ENCODE results near the gene FCHO1. TPM values are rescaled to one million over a fixed set of nuclear protein-coding genes. Genes with fewer than 3 reads are reported as not detected.

Gene FCHO1
- total RNA-seq, 8 experiments from 2014 or later = 2.7 to 16.8 (median 11.9) TPM

- Histone ChIP-seq H3K4me3 (no peak overlapping the region), H3K4me1 (replicated peaks in 1 of 2) (peaks cover 2 to 7% of the 10 kb centered on the region in 2 donors), H3K27ac (no peak overlapping the region)
- in situ Hi-C loops (cut with MboI; ENCODE audit: low pct_unique_long_range_greater_than_20kb in 2 of 9, low sequenced_read_pairs in 9 of 9, unreplicated experiment in 9 of 9) = no loop called here
- no peak for ATAC-seq (replicated peaks in 6 of 8)
- 60 to 100% (median 82%) methylated on average over 1 to 2 of the region's 2 CpGs; no CpG with 5 or more reads in 4 of the 10 experiments for WGBS, 10 experiments
These were observed 9.8 kb upstream of the FCHO1 start for GRCh38 chr19:17741456-17741855.

- in situ Hi-C loops (cut with MboI; ENCODE audit: low pct_unique_long_range_greater_than_20kb in 2 of 9, low sequenced_read_pairs in 9 of 9, unreplicated experiment in 9 of 9) = no loop called here
- Histone ChIP-seq H3K4me1 (replicated peaks in 1 of 2) (peaks cover 5 to 6% of the 10 kb centered on the region in 2 donors), H3K4me3 (no peak overlapping the region), H3K27ac (no peak overlapping the region)
- peak in 3 of 8 experiments; percentile 72 to 77 (median 73) for ATAC-seq (replicated peaks in 6 of 8)
- 0 to 84% (median 17%) methylated on average over 2 to 4 of the region's 6 CpGs; no CpG with 5 or more reads in 6 of the 10 experiments for WGBS, 10 experiments
These were observed 7.2 kb upstream of the FCHO1 start for GRCh38 chr19:17743874-17744580.

- in situ Hi-C loops (cut with MboI; ENCODE audit: low pct_unique_long_range_greater_than_20kb in 2 of 9, low sequenced_read_pairs in 9 of 9, unreplicated experiment in 9 of 9) = no loop called here
- H3K4me1 ChIP-seq (replicated peaks in 1 of 2) = peaks cover 0 to 3% of the 10 kb centered on the region in 2 donors
- WGBS, 10 experiments = 3 to 100% (median 5%) methylated on average over 1 to 11 of the region's 75 CpGs; no CpG with 5 or more reads in 7 of the 10 experiments
- no peak overlapping the region for H3K27ac ChIP-seq
- H3K4me3 ChIP-seq = peak overlapping the region; percentile 57 to 90 (median 79)
- ATAC-seq (replicated peaks in 6 of 8) = peak; percentile 67 to 99 (median 98)
These were observed 3.8 kb upstream of the FCHO1 start for GRCh38 chr19:17747205-17748098.

GRCh38 chr19:17748884-17749638 lies 2.2 kb upstream of the FCHO1 start:
- in situ Hi-C loops (cut with MboI; ENCODE audit: low pct_unique_long_range_greater_than_20kb in 2 of 9, low sequenced_read_pairs in 9 of 9, unreplicated experiment in 9 of 9) = no loop called here
- ATAC-seq (replicated peaks in 6 of 8) = no peak
- 0 to 88% (median 72%) methylated on average over 1 to 3 of the region's 6 CpGs; no CpG with 5 or more reads in 5 of the 10 experiments for WGBS, 10 experiments
- H3K27ac ChIP-seq = no peak overlapping the region
- H3K4me3 ChIP-seq = peak overlapping the region in 1 of 5 donors; percentile 90
- peaks cover 9% of the 10 kb centered on the region in 2 donors for H3K4me1 ChIP-seq (replicated peaks in 1 of 2)

GRCh38 chr19:17749912-17750317 lies 1.4 kb upstream of the FCHO1 start:
- Histone ChIP-seq H3K27ac (no peak overlapping the region), H3K4me1 (replicated peaks in 1 of 2) (peaks cover 17% of the 10 kb centered on the region in 2 donors), H3K4me3 (no peak overlapping the region)
- in situ Hi-C loops (cut with MboI; ENCODE audit: low pct_unique_long_range_greater_than_20kb in 2 of 9, low sequenced_read_pairs in 9 of 9, unreplicated experiment in 9 of 9) = no loop called here
- WGBS, 10 experiments = 0 to 100% (median 28%) methylated on average over 1 to 2 of the region's 8 CpGs; no CpG with 5 or more reads in 4 of the 10 experiments
- ATAC-seq (replicated peaks in 6 of 8) = no peak

- in situ Hi-C loops (cut with MboI; ENCODE audit: low pct_unique_long_range_greater_than_20kb in 2 of 9, low sequenced_read_pairs in 9 of 9, unreplicated experiment in 9 of 9) = no loop called here
- WGBS, 10 experiments = 27% methylated on average over 2 of the region's 2 CpGs; no CpG with 5 or more reads in 9 of the 10 experiments
- peaks cover 30 to 35% of the 10 kb centered on the region in 2 donors for H3K4me1 ChIP-seq (replicated peaks in 1 of 2)
- ATAC-seq (replicated peaks in 6 of 8) = no peak
- H3K27ac ChIP-seq = no peak overlapping the region
- H3K4me3 ChIP-seq = no peak overlapping the region
These were observed 616 bp downstream of the FCHO1 start for GRCh38 chr19:17751912-17752273.

GRCh38 chr19:17752865-17753639 lies 1.8 kb downstream of the FCHO1 start:
- peaks cover 30 to 35% of the 10 kb centered on the region in 2 donors for H3K4me1 ChIP-seq (replicated peaks in 1 of 2)
- H3K27ac ChIP-seq = no peak overlapping the region
- in situ Hi-C loops (cut with MboI; ENCODE audit: low pct_unique_long_range_greater_than_20kb in 2 of 9, low sequenced_read_pairs in 9 of 9, unreplicated experiment in 9 of 9) = no loop called here
- no peak for ATAC-seq (replicated peaks in 6 of 8)
- H3K4me3 ChIP-seq = no peak overlapping the region
- 52 to 100% (median 78%) methylated on average over 2 to 5 of the region's 7 CpGs; no CpG with 5 or more reads in 4 of the 10 experiments for WGBS, 10 experiments

GRCh38 chr19:17753976-17754375 lies 2.7 kb downstream of the FCHO1 start:
- in situ Hi-C loops (cut with MboI; ENCODE audit: low pct_unique_long_range_greater_than_20kb in 2 of 9, low sequenced_read_pairs in 9 of 9, unreplicated experiment in 9 of 9) = no loop called here
- Histone ChIP-seq H3K4me1 (replicated peaks in 1 of 2) (peaks cover 27 to 35% of the 10 kb centered on the region in 2 donors), H3K4me3 (no peak overlapping the region), H3K27ac (peak overlapping the region; percentile 5 to 29)
- WGBS, 10 experiments = 0 to 72% (median 17%) methylated on average over 1 to 4 of the region's 9 CpGs; no CpG with 5 or more reads in 5 of the 10 experiments
- peak; percentile 47 to 79 (median 76) for ATAC-seq (replicated peaks in 6 of 8)

GRCh38 chr19:17754634-17755442 lies 3.6 kb downstream of the FCHO1 start:
- 20 to 100% (median 80%) methylated on average over 1 of the region's 5 CpGs; no CpG with 5 or more reads in 6 of the 10 experiments for WGBS, 10 experiments
- no peak for ATAC-seq (replicated peaks in 6 of 8)
- Histone ChIP-seq H3K4me1 (replicated peaks in 1 of 2) (peaks cover 27 to 35% of the 10 kb centered on the region in 2 donors), H3K4me3 (no peak overlapping the region), H3K27ac (peak overlapping the region; percentile 46 to 61)
- in situ Hi-C loops (cut with MboI; ENCODE audit: low pct_unique_long_range_greater_than_20kb in 2 of 9, low sequenced_read_pairs in 9 of 9, unreplicated experiment in 9 of 9) = no loop called here

GRCh38 chr19:17755443-17755890 lies 4.2 kb downstream of the FCHO1 start:
- in situ Hi-C loops (cut with MboI; ENCODE audit: low pct_unique_long_range_greater_than_20kb in 2 of 9, low sequenced_read_pairs in 9 of 9, unreplicated experiment in 9 of 9) = no loop called here
- H3K4me3 ChIP-seq = no peak overlapping the region
- no CpG with 5 or more reads among the region's 1 CpG for WGBS, 10 experiments
- peak overlapping the region; percentile 46 to 61 for H3K27ac ChIP-seq
- H3K4me1 ChIP-seq (replicated peaks in 1 of 2) = peaks cover 27 to 35% of the 10 kb centered on the region in 2 donors
- peak in 6 of 8 experiments; percentile 12 to 75 (median 59) for ATAC-seq (replicated peaks in 6 of 8)

GRCh38 chr19:17755977-17756670 lies 4.8 kb downstream of the FCHO1 start:
- 7 to 80% (median 51%) methylated on average over 1 to 5 of the region's 12 CpGs; no CpG with 5 or more reads in 5 of the 10 experiments for WGBS, 10 experiments
- peak overlapping the region; percentile 46 to 61 for H3K27ac ChIP-seq
- H3K4me1 ChIP-seq (replicated peaks in 1 of 2) = peaks cover 27 to 35% of the 10 kb centered on the region in 2 donors
- ATAC-seq (replicated peaks in 6 of 8) = peak in 7 of 8 experiments; percentile 14 to 90 (median 86)
- no peak overlapping the region for H3K4me3 ChIP-seq
- in situ Hi-C loops (cut with MboI; ENCODE audit: low pct_unique_long_range_greater_than_20kb in 2 of 9, low sequenced_read_pairs in 9 of 9, unreplicated experiment in 9 of 9) = no loop called here

All from motor neuron (in vitro differentiated cells).